Fibroblast of skin of left quadriceps (primary cell): ENCODE data around the gene RBKS.

ENCODE experiments used
- DNase-seq, 2 experiments: peaks; one replicate each; pipeline ENCODE4 v3.0.0-alpha.2; 2013; ENCODE audit warnings: low read depth in 2 of 2

The RBKS gene

DNA sequence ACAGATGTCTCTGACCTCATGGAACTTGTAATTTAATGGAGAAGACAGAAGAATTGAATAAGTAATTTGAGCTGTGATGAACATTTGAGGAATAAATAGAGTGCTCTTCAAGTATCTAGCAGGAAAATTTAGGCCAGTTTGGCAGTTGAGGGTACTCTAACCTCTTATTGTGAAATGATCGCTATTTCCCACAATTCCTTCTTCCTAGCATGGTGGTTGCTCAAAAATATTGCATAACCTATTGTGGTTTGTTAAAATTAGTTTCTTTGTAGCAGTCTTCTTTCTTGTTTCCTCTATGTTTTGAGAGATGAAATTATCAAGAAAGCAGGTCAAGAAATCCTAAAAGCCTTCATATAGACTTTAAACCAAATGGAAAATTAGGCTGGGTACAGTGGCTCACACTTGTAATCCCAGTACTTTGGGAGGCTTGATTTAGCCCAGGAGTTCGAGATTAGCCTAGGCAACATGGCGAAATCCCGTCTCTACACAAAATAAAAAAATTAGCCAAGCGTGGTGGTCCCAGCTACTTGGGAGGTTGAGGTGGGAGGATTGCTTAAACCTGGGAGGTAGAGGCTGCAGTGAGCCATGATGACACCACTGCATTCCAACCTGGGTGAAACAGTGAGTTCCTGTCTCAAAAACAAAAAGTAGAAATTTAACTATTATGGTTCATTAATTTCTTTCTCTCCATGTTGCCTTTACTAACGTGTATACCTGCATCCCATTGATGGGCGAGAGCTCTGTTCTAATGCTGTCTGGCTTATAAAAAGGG is 58.7 kb downstream of the RBKS start:
- no peak for DNase-seq

DNA sequence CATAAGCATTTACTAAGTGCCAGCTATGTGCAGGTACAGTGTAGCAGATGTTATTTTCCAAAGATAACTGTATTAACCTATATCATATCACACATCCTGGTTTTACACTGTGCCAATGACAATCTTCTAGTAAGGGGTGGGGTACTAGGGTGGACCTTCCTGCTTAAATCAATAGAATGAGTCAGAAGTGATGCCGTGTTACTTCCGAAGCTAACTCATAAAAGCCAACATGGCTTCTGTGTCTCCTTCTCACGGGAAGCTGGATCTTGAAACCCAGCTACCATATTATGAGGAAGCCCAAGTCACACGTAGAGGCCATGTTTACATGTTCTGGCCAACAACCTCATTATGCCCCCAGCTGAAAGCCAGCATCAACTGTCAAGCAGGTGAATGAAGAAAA is 59.5 kb downstream of the RBKS start:
- no peak for DNase-seq

DNA sequence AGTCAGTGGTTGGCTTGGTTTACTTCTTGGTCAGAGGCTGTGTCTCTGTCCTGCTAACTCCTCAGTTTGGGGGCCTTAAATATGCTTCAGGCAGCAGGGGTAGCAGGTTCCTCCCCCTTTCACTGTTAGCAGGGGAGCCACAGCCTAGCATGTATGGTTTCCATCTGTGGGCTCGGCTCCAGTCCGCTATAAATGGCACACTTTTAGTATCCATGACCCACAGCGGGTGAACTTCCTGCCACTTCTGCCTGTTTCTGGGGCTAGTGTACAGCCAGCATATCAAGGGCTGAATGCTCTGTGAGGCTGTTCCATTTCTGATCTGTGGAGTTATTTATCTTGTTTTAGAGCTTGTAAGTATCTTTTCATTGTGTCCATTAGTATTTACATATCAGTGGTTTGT is 60.4 kb downstream of the RBKS start:
- no peak for DNase-seq

DNA sequence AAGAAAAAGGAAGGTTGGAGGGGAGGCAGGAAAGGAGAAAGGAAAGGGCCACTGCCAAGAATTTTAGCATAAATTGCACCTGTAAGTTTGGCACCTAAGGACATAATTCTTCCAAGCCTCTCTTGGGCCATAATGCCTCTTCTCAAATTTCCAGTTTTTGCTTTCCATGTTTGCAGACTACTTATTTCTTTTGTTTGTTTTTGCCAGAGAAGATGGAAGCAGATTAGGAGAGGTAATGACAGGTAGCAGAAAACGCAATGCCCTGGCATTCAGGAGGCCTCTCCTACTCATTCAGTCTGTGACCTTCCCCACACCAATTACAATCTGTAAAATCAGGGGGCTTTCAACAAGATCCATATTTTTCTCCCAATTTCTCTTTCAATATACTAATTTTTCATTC is 61.9 kb downstream of the RBKS start:
- DNase-seq: no peak

DNA sequence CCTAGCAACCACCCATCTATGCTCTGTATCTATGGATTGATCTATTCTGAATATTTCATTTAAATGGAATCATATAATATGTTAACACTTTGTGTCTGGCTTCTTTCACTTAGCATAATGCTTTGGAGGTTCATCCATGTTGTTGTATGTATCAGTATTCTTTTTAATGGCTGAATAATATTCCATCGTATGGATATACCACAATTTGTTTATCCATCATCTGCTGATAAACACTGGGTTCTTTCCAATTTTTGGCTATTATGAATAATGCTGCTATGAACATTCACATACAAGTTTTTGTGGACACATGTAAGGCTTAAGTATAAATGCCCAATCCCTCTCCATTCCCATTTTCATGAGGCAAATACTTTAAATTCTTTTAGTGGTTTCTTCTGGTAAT is 65.8 kb downstream of the RBKS start:
- DNase-seq: no peak

DNA sequence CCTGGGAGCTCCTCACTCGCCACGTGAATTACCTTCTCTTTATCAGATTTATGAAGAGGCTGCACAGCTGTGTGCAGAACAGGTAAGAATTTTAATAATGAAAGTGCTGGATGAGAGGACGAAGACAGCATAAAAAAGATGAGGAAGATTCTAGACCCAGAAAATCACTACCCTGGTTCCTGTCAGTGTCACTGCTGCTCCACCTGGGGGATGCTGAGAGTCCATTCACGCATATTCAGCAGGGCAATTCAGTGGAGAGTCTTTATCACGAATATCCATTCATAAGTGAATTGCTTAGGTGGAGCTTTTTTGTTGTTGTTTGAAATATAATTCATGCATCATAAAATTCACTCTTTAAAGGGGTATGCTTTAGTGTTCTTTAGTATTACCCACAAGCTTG is 66.6 kb downstream of the RBKS start:
- no peak for DNase-seq

DNA sequence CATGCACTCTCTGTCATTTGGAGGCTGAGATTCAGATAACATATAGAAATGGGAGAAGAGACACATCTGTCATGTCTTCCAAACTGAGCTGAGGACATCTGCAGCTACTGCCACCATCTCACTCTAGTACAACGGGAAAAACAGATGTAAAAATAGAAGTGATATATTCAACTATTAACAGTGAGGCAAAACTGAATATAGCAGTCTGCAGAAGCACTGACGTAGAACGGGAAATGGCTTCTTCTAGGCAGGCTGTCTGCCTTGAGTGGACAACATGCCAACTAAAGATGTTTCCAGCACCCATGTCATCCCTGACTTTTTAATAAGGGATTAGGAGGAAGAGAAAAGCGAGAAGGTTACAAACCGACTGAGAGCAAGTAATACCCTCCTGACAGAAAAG is 67.1 kb downstream of the RBKS start:
- no peak for DNase-seq

DNA sequence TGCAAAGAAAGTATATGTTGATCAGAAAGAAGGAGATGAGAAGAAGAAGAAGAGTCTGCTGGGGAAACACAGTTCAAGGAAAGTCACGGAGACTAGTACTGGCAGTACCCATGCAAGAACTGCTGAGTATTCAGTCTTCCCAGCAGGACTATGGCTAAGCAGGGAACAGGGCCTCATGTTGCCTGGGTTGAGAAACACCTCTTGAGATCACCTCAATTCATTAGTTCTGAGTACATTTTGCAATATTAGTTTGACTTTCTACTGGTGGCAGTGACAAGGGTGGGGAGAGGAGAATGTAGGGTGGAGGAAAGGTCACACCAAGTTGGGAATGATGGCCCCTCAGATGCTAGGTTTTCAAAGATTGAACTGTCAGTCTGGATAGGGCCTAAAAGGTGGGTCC is 68.1 kb downstream of the RBKS start:
- no peak for DNase-seq

DNA sequence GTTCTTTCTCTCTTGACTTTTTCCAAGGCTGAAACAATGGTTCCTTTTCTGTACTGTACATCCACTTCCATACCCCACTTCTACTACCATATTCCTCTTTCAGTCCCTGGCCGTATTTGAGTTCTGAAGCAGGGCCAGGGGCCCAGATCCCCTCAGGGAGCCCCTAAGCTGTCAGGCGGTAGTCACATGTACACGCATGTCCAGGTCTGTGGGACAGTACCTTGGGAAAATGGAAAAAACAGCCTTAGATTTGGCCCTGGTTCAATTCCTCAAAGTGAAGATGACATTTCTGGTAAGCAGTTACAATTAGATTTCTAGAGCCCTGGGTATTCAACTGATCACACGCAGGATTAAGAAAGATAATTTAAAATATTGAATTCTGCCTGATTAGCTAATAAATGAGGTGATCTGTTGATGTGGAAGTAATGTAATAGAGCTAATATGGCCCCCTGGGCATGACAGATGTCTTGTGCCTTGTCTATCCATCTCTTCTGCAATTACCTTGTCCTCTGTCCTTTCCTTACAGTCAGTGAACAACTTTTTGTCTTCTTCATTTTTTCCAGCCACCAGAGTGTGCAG is 74.2 kb downstream of the RBKS start:
- no peak for DNase-seq

DNA sequence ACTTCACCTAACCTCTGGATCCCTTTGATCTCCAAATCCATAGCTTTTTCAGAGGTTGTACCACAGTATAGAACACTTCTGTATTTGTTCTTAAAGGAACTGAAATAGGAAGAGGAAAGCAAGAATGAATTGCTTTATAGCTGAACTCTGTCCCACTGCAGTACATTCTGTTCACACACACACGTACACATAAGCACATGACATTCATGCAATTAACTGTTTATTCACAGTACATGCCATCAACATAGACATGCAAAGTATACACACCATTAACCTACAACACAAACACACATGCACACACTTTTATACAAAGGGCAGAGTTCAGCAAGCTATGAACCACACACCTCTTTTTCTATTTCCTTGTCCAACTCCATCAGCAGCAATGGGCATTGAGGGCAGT is 75.4 kb downstream of the RBKS start:
- DNase-seq: no peak

DNA sequence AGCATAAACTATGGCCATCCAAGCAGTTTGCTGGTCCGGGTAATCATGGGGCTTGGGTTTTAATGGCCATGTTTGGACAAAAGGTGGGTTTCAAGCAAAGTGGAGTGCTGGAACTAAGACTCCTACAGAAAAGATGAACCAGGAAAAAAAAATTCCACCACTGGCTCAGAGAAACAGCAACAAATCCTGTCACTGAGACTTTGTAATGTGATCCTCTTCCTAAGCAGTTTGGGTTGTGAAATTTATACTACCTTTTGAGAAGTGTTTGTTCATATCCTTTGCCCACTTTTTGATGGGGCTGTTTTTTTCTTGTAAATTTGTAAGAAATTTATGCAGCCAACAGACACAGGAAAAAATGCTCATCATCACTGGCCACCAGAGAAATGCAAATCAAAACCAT is 78.4 kb downstream of the RBKS start:
- no peak for DNase-seq

DNA sequence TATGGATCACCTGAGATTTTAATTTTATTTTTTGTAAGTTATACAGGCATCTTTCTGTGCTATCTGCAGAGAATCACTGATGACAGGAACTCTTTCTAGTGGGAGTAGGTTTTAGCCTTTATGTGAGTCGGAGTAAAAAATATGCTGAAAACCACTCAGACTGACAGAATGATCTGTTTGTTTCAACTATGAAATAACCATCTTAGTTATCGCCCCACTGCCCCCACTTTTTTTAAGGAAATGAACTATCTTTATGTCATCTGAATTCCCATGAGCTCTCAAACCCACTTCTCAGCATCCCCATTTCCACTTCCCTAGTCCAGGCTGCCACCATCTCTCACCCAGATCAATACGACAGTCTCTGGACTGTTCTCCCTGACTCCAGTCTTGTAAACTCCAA is 79.7 kb downstream of the RBKS start:
- no peak for DNase-seq

DNA sequence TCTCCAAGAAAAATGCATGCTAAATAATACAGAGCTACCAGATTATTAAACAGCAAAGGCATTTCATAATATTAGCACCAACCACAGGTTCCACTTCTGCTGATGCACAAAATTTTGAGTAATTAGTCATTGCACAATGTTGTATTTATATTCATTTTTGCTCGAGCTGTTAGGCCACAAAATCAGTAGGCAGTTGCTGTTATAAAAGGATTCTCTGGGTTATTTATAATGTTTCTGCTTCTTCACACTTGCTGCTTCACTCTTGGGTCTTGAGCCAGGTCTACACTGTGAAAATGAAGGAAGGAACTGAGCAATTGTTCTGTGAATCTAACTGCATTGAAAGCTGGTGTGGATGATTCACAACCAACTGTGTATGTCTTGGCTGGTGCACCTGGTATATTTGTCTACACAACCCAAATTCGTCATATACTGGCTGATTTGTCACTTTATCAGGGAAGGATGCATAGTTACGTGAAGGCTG is 80.4 kb downstream of the RBKS start:
- DNase-seq: peak; percentile 75 to 76

DNA sequence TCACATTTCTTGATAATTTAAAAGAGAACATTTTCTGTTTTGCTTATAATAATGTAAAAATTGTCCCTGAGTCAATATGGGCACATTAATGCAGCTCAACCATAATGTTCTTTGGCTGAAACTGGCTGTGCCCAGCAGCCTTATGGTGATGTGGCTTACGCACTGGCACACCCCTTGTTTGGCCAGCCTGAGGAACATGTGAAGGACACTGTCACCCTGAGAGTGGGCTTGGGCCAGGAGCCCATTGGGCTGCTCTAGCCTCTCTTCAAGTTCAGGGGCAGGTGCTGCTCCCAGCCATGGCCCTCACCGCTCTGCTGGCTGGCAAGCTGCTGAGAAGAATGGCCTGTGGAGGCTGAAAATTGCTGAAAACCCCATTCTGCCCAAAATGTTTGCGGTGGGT is 81.2 kb downstream of the RBKS start:
- no peak for DNase-seq

DNA sequence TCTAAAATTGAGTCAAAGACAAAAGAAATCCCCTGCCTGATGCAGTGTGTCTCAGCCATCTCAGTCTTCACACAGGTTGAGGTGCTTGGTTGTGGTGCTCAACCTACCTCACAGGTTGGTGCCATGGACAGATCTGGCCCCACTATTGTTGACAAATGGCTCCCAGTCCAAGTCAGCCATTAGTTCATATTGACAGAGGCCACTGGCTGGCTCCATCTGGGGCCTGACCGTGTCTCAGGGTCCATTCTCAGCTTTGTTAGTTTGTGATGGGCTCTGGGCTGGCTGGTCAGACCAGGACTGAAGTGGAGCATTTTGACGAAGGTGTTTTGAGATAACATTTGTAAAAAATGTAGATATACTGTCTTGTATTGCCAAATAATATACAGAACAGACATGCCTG is 81.8 kb downstream of the RBKS start:
- DNase-seq: no peak

DNA sequence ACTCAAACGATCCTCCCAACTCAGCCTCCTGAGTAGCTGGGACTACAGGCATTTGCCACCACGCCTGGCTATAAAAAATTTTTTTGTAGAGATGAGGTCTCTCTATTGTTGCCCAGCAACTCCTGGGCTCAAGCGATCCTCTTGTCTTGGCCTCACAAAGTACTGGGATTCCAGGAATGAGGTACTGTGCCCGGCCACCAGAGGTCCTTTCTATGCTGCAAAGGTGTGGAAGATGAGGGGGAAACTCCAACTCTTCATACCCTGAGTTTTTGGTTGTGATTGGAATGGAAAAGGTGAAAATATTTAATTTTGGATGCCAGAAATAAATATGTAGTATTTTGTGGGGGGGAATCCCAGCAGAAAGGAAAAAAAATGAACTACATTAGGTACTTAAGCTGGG is 82.7 kb downstream of the RBKS start:
- DNase-seq: no peak

DNA sequence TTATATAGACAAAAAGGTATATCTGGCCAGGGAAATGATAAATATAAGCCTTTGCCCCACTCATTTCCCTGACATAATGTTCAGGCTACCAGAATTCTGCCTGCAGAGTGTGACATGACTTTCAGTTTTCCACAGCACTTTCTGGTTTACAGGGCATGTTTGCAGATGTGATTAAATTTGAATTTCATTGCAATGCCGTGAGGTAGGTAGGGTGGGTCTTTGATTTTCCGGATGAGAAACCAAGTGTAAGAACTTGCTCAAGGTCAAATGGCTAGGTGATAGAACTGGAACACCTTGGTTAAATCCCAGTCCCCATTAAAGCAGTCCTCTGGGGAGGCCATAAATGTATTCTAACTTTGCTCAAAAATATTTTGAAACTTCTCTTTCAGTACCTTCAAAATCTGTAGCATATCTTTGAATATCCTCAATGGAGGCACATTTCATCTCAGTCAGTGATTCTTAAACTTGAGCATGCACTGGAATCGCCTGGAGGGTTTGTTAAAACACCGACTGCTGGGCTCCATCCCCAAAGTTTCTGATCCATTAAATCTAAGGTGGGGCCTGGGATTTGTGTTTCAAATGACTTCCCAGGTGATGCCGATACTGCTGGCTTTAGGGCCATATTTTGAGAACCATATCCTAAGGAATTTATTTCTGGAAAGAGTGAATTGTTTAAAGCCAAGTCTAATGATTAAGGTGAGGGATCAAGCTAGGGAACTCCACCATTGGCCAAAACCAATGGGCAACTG is 83.7 kb downstream of the RBKS start:
- DNase-seq: no peak

DNA sequence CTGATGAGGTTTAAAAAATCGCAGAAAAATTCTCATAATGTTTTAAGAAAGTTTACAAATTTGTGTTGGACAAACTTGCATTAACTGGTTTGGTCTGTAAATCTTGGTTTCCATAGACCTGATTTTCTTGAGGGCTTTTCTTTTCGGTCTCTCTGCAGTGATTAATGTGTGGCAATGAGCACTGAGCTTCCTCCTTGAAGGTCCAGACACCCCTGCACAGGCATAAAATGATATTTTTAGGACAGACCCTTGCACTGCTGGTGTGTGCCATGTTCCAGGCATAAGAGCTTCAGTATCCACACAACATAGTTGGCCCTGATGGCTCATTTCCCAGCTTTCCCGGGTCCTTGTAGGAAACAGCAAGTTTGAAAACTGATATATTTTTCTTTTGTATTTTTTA is 85.0 kb downstream of the RBKS start:
- no peak for DNase-seq

DNA sequence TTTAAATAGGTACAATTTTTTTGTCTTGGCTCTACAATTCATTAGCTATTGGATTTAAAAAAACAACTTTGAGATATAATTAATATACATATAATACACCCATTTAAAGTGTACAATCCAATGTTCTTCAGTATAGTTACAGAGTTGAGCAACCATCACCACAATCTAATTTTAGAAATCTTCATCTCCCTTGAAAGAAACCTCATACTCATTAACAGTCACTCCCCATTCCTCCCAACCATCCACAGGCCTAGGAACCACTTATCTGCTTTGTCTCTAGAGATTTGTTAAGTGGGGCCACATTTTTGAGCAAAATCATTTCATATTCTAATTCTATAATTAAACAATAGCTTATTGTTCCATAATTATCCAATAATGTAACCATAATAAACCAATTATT is 86.0 kb downstream of the RBKS start:
- peak; percentile 51 to 56 for DNase-seq

DNA sequence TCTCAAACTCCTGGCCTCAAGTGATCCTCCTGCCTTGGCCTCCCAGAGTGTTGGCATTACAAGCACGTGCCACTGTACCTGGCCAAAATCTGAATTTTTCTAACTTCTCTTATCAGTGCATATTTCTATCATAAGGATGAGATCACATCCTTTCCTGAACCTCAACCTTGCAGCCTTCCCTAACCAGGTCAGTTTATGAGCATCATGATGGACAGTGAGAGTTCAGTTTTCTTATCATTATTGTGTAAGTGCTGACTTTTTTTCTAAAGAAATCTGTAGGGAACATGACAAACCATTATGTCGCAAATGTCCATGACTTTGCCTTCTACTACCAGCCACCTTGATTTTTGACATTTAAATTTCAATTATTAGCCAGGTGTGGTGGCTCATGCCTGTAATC is 87.1 kb downstream of the RBKS start:
- no peak for DNase-seq

DNA sequence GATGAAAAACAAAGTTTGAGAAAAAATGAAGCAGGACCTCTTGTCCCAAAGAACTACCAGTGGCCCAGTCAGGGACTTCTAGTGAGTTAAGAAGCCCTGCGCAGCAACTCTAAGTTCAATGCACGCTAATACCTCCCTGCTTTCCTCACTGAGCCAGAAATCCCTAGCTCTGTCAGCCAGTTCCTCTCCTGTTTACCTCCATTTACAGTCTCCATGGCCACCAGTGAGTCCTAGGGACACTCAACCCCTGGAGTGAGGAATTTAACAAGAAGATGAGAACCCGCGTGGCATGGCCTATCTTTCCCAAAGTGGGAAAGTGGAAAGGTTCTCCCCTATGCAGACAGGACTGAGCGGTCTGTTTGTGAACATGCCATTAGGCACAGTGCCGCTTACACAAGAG is 87.6 kb downstream of the RBKS start:
- no peak for DNase-seq

DNA sequence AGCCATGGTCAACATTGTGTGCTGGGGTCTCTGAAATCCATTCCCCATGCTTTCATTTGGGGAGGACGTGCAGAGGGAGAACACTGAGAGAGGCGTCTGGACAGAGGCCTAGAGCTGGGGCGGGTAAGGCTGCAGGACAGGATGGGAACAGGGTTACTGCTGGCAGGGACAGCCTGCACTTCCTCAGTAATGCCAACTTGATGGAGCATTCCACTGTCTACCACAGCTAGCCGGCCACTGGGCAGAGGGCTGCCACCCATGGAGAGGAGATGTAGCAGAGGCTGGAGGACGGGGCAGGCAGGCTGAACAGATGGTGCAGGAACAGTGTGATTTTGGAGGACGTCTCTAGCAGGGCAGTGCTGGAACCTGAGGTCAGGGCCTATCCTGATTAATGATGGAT is 89.3 kb downstream of the RBKS start:
- DNase-seq: no peak

DNA sequence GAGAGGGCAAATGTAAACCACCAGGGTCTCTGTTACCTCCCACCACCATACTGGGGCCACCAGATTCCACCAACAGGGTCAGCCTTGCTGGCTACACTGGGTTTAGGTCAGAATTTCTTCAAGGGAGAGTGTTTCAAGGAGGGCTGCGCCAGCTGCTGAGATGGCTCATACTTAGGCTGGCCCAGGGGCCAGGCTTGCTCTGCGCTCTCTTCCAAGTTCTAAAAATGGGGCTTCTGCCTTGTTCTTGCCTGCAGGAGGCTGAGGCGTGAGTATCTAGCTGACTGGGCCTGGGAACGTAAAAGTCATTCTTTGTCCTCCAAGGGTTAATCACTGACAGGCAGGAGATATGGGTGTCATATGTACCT is 90.6 kb downstream of the RBKS start:
- DNase-seq: no peak
